ENCODE measurements around the gene GHDC.

Gene GHDC

DNA sequence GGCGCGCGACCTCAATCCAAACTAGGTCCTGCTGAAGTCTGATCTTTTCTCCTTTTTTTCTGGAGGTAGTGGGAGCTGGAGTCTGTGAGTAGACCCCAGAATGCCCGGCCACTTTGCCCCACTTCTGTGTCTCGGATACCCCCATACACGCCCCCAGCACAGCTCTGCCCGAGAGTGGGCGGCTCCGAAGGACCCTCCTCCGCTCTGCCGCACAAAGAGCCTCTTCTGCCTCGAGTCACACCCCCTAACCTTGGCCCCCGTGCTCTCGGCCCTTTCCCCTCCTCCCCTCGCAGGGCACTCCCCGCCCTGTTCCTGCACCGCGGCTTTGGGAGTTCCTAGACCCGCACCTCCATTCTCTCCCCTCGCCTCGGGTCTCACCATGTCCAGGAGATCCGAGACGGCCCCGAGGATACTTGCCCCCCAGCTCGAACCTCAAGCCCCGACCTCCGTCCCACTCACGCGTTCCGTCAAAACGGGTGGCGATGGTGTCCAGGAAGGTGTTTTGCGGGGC lies 13.8 kb downstream of the GHDC start:
- Histone ChIP-seq H3K4me1 (ENCODE audit: control insufficient read depth, low read depth, low read length) (peaks cover 14% of the 10 kb centered on the region), H3K27ac (ENCODE audit: low read length) (no peak overlapping the region), H3K27me3 (ENCODE audit: control insufficient read depth, insufficient read depth, low read length) (peaks cover 58% of the 10 kb centered on the region), H3K36me3 (ENCODE audit: control insufficient read depth, low read depth, low read length) (no peaks in the 10 kb centered on the region), H3K9me3 (ENCODE audit: control insufficient read depth, low read depth, low read length) (no peaks in the 10 kb centered on the region), H3K4me3 (ENCODE audit: low read length) (peak overlapping the region; percentile 68), H3K9ac (ENCODE audit: low read length) (no peak overlapping the region)

DNA sequence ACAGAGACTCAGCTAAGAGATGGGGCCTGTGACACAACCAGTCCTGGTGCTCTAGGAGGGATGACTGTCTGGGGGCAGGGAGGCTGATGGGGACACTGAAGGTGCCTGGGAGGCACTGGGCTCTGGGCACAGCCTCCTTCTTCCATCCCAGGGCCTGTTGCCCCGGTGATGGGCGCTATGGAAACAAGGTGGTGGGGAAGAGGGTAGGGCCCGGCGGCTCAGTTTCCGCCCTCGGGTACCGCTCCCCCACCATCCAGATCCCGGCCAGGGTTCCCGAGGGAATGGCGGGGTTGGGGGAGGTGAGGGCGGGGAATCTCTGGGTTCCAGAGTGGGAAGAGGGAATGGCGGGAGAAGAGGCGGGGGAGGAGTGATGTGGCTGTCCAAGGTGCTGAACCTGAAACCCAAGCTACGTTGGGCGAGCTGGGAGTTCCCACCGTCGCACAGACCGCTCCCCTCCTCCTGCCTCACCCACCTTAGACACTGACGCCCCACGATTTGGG lies 14.3 kb downstream of the GHDC start:
- H3K36me3 ChIP-seq (ENCODE audit: control insufficient read depth, low read depth, low read length), result no peaks in the 10 kb centered on the region
- H3K4me1 ChIP-seq (ENCODE audit: control insufficient read depth, low read depth, low read length), result peaks cover 12% of the 10 kb centered on the region
- H3K27ac ChIP-seq (ENCODE audit: low read length), result no peak overlapping the region
- peaks cover 53% of the 10 kb centered on the region for H3K27me3 ChIP-seq (ENCODE audit: control insufficient read depth, insufficient read depth, low read length)
- H3K9me3 ChIP-seq (ENCODE audit: control insufficient read depth, low read depth, low read length), result no peaks in the 10 kb centered on the region
- no peak overlapping the region for H3K9ac ChIP-seq (ENCODE audit: low read length)
- peak overlapping the region; percentile 68 for H3K4me3 ChIP-seq (ENCODE audit: low read length)

DNA sequence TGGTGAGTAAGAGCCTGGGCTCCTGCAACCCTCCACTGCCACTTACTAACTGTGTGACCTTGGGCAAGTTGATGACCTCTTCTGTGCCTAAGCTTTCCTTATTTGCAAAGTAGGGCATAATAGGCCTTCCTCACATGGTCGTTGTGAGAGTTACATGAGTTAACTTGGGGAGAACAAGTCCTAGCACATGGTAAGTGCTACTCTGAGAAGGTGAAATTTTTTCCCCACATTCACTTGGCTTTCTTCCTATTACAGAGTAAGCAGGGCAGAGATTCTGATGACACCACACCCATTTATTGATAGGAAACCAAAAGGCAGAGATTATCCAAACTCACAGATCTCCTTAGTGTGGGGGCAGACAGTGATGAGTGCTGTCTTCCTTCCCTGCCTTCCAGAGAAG lies 15.0 kb downstream of the GHDC start:
- Histone ChIP-seq H3K4me3 (ENCODE audit: low read length) (no peak overlapping the region), H3K4me1 (ENCODE audit: control insufficient read depth, low read depth, low read length) (peaks cover 8% of the 10 kb centered on the region), H3K9me3 (ENCODE audit: control insufficient read depth, low read depth, low read length) (no peaks in the 10 kb centered on the region), H3K36me3 (ENCODE audit: control insufficient read depth, low read depth, low read length) (no peaks in the 10 kb centered on the region), H3K9ac (ENCODE audit: low read length) (no peak overlapping the region), H3K27ac (ENCODE audit: low read length) (no peak overlapping the region), H3K27me3 (ENCODE audit: control insufficient read depth, insufficient read depth, low read length) (peaks cover 46% of the 10 kb centered on the region)

DNA sequence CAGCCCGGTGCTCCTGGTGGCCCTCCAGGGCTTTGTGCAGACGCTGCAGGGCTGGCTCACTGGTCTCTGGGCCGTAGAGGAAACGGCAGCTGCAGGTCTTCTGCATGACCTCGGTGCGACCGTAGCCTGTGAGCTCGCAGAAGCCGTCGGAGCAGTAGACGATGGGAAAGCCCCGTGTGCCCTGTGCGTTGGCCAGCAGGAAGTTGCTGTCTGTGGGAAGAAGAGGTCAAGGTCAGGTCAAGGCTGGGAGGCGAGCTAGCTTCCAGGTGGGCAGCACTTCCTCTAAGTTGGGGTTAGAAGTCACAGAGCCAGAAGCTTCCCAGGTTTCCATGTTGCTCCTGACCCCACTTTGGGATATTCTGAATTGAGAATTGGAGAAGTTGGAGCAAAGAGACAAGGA lies 15.5 kb downstream of the GHDC start:
- no peak overlapping the region for H3K9ac ChIP-seq (ENCODE audit: low read length)

DNA sequence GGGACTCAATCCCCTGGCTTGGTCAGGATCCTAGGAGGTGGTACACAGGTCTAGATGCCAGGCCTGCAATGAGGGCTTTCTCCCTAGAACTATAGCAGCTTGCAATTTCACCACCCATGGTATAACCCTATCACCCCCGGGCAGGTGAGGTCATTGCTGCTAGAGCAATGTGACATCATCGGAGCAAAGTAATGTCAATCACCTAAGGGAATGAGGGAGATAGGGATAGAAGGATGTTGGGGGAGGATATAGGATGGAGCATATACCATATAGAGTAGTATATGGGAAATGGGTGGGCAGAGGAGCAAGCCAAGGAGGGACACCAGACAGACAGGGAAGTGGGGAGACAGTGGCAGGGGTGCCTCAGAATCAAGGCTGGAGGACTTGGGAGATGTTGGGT lies 16.6 kb downstream of the GHDC start:
- no peaks in the 10 kb centered on the region for H3K36me3 ChIP-seq (ENCODE audit: control insufficient read depth, low read depth, low read length)
- no peaks in the 10 kb centered on the region for H3K4me1 ChIP-seq (ENCODE audit: control insufficient read depth, low read depth, low read length)
- H3K27me3 ChIP-seq (ENCODE audit: control insufficient read depth, insufficient read depth, low read length), result peaks cover 32% of the 10 kb centered on the region
- H3K4me3 ChIP-seq (ENCODE audit: low read length), result no peak overlapping the region
- no peaks in the 10 kb centered on the region for H3K9me3 ChIP-seq (ENCODE audit: control insufficient read depth, low read depth, low read length)
- no peak overlapping the region for H3K27ac ChIP-seq (ENCODE audit: low read length)
- no peak overlapping the region for H3K9ac ChIP-seq (ENCODE audit: low read length)

More for the DNA sequence above, 15.5 kb downstream of the GHDC start:
- no peaks in the 10 kb centered on the region for H3K36me3 ChIP-seq (ENCODE audit: control insufficient read depth, low read depth, low read length)
- no peak overlapping the region for H3K4me3 ChIP-seq (ENCODE audit: low read length)
- no peak overlapping the region for H3K27ac ChIP-seq (ENCODE audit: low read length)
- no peaks in the 10 kb centered on the region for H3K9me3 ChIP-seq (ENCODE audit: control insufficient read depth, low read depth, low read length)
- H3K4me1 ChIP-seq (ENCODE audit: control insufficient read depth, low read depth, low read length), result peaks cover 8% of the 10 kb centered on the region
- H3K27me3 ChIP-seq (ENCODE audit: control insufficient read depth, insufficient read depth, low read length), result peaks cover 43% of the 10 kb centered on the region

DNA sequence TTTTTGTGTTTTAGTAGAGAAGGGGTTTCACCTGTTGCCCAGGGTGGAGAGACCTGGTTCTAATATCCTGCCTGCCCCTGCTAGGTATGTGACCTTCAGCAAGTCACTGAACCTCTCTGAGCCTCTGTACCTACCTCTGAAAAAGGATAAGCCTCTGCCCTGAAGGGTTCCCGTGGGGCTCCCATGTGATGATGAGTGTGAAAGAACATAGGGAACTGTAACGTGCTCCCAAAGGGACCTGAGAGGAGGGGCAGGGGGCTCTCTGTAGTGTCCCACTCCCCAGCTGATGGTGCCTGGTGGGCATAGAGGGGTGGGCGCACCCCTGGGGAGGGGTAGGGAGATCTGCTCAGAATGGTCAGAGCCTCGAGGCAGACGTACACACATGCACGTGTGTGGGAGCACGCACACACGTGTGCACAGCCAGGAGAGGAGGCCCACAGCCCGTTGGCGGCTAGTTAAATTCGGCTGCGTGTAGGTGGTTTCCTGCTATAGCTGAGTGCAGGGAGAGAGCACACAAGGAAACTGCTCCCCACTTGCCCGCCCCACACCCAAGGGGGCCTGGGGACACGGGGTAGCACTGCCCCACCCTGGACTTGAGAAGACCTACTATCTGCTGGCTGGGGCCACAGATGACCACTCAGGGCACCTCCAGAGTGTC lies 20.0 kb downstream of the GHDC start:
- no peak overlapping the region for H3K4me3 ChIP-seq (ENCODE audit: low read length)
- no peak overlapping the region for H3K9ac ChIP-seq (ENCODE audit: low read length)
- no peak overlapping the region for H3K27ac ChIP-seq (ENCODE audit: low read length)
- no peaks in the 10 kb centered on the region for H3K4me1 ChIP-seq (ENCODE audit: control insufficient read depth, low read depth, low read length)
- no peaks in the 10 kb centered on the region for H3K36me3 ChIP-seq (ENCODE audit: control insufficient read depth, low read depth, low read length)
- H3K9me3 ChIP-seq (ENCODE audit: control insufficient read depth, low read depth, low read length), result no peaks in the 10 kb centered on the region
- peaks cover under 1% of the 10 kb centered on the region for H3K27me3 ChIP-seq (ENCODE audit: control insufficient read depth, insufficient read depth, low read length)

DNA sequence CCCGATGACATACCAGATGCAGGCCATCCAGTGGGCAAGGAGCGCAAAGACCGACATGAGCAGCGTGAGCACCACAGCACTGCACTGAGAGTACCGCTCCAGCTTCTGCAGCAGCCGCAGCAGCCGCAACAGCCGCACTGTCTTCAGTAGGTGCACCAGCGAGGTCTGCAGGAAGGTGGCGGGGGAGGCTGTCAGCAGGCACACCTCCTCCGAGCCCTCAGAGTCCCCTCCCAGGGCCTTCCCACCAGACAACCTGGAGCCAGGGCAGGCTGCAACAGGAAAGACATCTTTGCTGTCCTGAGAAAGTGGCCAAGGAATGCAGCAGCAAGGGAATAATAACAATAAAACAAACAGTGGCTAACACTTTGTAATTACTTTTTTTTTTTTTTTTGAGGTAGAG lies 22.5 kb downstream of the GHDC start:
- Histone ChIP-seq H3K9me3 (ENCODE audit: control insufficient read depth, low read depth, low read length) (no peaks in the 10 kb centered on the region), H3K27ac (ENCODE audit: low read length) (no peak overlapping the region), H3K36me3 (ENCODE audit: control insufficient read depth, low read depth, low read length) (no peaks in the 10 kb centered on the region), H3K9ac (ENCODE audit: low read length) (no peak overlapping the region), H3K4me1 (ENCODE audit: control insufficient read depth, low read depth, low read length) (no peaks in the 10 kb centered on the region), H3K4me3 (ENCODE audit: low read length) (no peak overlapping the region), H3K27me3 (ENCODE audit: control insufficient read depth, insufficient read depth, low read length) (no peaks in the 10 kb centered on the region)

DNA sequence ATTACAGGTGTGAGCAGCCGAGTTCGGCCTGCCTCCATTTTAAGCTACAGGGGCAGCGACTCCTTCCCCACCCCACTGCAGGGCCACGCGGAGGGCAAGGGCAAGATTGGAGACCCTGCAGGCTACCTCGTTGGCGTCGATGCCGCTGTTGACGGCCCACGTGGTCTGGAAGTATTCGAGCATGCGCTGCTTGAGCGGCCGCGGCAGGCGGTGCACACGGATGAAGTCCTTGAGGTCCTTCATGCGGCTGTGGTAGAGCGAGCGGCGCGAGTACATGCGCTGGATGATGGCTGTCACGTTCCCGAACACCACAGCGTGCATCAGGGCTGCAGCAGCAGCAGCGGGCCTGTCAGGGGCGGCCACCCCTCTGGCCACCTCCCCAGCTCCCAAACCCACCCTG lies 24.9 kb downstream of the GHDC start:
- Histone ChIP-seq H3K9me3 (ENCODE audit: control insufficient read depth, low read depth, low read length) (no peaks in the 10 kb centered on the region), H3K36me3 (ENCODE audit: control insufficient read depth, low read depth, low read length) (no peaks in the 10 kb centered on the region), H3K4me3 (ENCODE audit: low read length) (no peak overlapping the region), H3K27me3 (ENCODE audit: control insufficient read depth, insufficient read depth, low read length) (no peaks in the 10 kb centered on the region), H3K27ac (ENCODE audit: low read length) (no peak overlapping the region), H3K9ac (ENCODE audit: low read length) (no peak overlapping the region), H3K4me1 (ENCODE audit: control insufficient read depth, low read depth, low read length) (no peaks in the 10 kb centered on the region)

DNA sequence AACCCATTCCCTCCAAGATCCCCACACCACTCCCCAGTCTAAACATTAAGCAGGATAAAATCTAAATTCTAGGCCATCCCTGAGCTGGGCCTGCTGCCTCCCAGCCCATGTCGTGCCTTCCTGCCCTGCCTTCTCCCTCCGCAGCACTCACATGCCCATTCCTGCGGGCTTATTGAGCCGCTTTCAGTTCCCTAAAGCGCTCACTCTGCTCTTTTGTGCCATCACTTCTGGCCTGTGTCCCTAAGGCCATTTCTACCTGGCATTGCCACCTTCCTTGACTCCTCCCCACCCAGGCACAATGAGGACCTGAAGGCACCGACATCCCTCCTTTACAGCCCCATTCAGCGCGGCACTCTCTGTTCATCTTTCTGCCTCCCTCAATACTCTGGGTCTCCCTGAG lies 26.5 kb downstream of the GHDC start:
- Histone ChIP-seq H3K27me3 (ENCODE audit: control insufficient read depth, insufficient read depth, low read length) (no peaks in the 10 kb centered on the region), H3K4me3 (ENCODE audit: low read length) (no peak overlapping the region), H3K27ac (ENCODE audit: low read length) (no peak overlapping the region), H3K9me3 (ENCODE audit: control insufficient read depth, low read depth, low read length) (no peaks in the 10 kb centered on the region), H3K4me1 (ENCODE audit: control insufficient read depth, low read depth, low read length) (no peaks in the 10 kb centered on the region), H3K36me3 (ENCODE audit: control insufficient read depth, low read depth, low read length) (no peaks in the 10 kb centered on the region), H3K9ac (ENCODE audit: low read length) (no peak overlapping the region)

DNA sequence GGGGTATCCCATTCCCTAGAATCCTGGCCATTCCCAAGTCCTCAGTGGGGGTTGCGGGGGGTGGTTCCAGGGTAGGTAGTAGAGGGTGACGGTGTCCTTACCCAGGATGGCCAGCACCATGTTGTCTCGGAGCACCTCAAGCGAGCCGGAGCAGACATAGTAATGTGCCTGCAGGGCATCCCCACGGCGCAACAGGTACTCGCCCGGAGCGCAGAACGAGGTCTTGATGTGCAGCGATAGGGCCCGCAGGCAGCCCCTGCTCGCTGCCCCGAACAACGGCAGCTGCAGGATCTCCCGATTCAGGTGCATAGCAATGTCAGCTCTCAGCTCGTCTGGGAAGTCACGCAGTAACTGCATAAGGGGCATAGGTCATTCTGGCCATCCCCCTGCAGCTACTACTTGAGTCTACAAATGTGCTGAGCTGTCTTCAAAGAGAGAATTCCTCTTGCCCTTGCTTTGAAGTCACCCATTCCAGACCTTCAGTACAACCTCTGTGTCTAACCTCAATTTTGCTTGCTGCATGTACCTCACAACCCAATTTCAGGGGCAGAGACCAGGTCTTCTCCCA lies 28.0 kb downstream of the GHDC start:
- H3K4me1 ChIP-seq (ENCODE audit: control insufficient read depth, low read depth, low read length), result no peaks in the 10 kb centered on the region
- H3K9ac ChIP-seq (ENCODE audit: low read length), result no peak overlapping the region
- H3K27me3 ChIP-seq (ENCODE audit: control insufficient read depth, insufficient read depth, low read length), result no peaks in the 10 kb centered on the region
- no peaks in the 10 kb centered on the region for H3K9me3 ChIP-seq (ENCODE audit: control insufficient read depth, low read depth, low read length)
- no peaks in the 10 kb centered on the region for H3K36me3 ChIP-seq (ENCODE audit: control insufficient read depth, low read depth, low read length)
- no peak overlapping the region for H3K27ac ChIP-seq (ENCODE audit: low read length)
- no peak overlapping the region for H3K4me3 ChIP-seq (ENCODE audit: low read length)

DNA sequence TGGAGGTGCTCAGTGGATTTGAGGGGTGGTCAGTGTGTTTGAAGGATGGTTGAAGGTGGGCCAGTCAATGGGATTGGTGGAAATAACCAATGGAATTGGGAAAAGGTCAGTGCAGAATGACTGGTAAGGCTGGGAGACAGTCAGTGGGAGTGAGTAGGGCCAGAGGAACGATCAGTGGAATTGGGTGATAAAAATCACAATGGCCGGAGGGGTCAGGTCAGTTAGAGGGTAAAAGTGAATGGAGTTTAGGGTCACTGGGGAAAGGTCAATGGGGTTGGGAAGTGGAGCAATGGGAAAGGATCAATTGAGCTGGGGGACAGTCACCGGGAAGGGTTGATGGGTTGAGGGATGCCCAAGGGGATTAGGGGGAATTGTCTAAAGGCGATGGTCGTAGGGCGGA lies 28.5 kb downstream of the GHDC start:
- no peaks in the 10 kb centered on the region for H3K36me3 ChIP-seq (ENCODE audit: control insufficient read depth, low read depth, low read length)
- no peak overlapping the region for H3K27ac ChIP-seq (ENCODE audit: low read length)
- no peaks in the 10 kb centered on the region for H3K9me3 ChIP-seq (ENCODE audit: control insufficient read depth, low read depth, low read length)
- no peaks in the 10 kb centered on the region for H3K4me1 ChIP-seq (ENCODE audit: control insufficient read depth, low read depth, low read length)
- no peak overlapping the region for H3K9ac ChIP-seq (ENCODE audit: low read length)
- no peak overlapping the region for H3K4me3 ChIP-seq (ENCODE audit: low read length)
- H3K27me3 ChIP-seq (ENCODE audit: control insufficient read depth, insufficient read depth, low read length), result no peaks in the 10 kb centered on the region
